Smooth muscle cell (in vitro differentiated cells): ENCODE measurements around the gene SSMEM1. TPM values are rescaled to one million over a fixed set of nuclear protein-coding genes. Genes with fewer than 3 reads are reported as not detected.
"Not testable (repeated sequence)": the region's sequence is repeated elsewhere in the genome, so short reads cannot be mapped to it uniquely, and the experiment has no call there.

Experiments
- DNase-seq: peaks from one replicate; lab custom pipeline; 2025; ENCODE audit not compliant: unreplicated experiment; lab: John Stamatoyannopoulos, UW
- H2AFZ ChIP-seq: fragments of 200-600 bp; sonication (generic); 2 replicates; pipeline ENCODE4 v1.6.0; 2016; ENCODE audit warnings: antibody characterized with exemption, low read depth, mild to moderate bottlenecking
- H3F3A ChIP-seq: fragments of 200-600 bp; sonication (generic); 2 replicates; pipeline ENCODE4 v1.6.0; 2017; ENCODE audit warnings: antibody characterized with exemption, low read depth
- H3K27ac ChIP-seq: fragments of 200-600 bp; sonication (generic); 2 replicates; pipeline ENCODE4 v1.5.1; 2016; ENCODE audit warnings: low read depth, mild to moderate bottlenecking
- H3K27me3 ChIP-seq: fragments of 200-600 bp; sonication (generic); 2 replicates; pipeline ENCODE4 v1.6.1; 2016; ENCODE audit warnings: low read depth, mild to moderate bottlenecking
- H3K36me3 ChIP-seq: fragments of 200-600 bp; sonication (generic); 2 replicates; pipeline ENCODE4 v1.5.1; 2016; ENCODE audit warnings: low read depth
- H3K4me1 ChIP-seq: fragments of 200-600 bp; sonication (generic); 2 replicates; pipeline ENCODE4 v1.5.1; 2016; ENCODE audit warnings: low read depth
- H3K4me2 ChIP-seq: fragments of 200-600 bp; sonication (generic); 2 replicates; pipeline ENCODE4 v1.6.0; 2016; ENCODE audit warnings: mild to moderate bottlenecking
- H3K4me3 ChIP-seq: fragments of 200-600 bp; sonication (generic); 2 replicates; pipeline ENCODE4 v1.5.1; 2016; ENCODE audit warnings: mild to moderate bottlenecking
- H3K79me2 ChIP-seq: fragments of 200-600 bp; sonication (generic); 2 replicates; pipeline ENCODE4 v1.6.0; 2016; ENCODE audit warnings: low read depth, mild to moderate bottlenecking
- H3K9ac ChIP-seq: fragments of 200-600 bp; sonication (generic); 2 replicates; pipeline ENCODE4 v1.6.0; 2016; ENCODE audit warnings: low read depth
- H3K9me3 ChIP-seq: fragments of 200-600 bp; sonication (generic); replicated peaks from 2 replicates; pipeline ENCODE4 v1.5.1; 2016; ENCODE audit warnings: low read depth
- H4K20me1 ChIP-seq: fragments of 200-600 bp; sonication (generic); 2 replicates; pipeline ENCODE4 v1.6.0; 2016; ENCODE audit warnings: low read depth
- CTCF ChIP-seq: fragments of 200-600 bp; sonication (generic); IDR thresholded peaks from 2 replicates; pipeline ENCODE4 v1.5.1; 2017; ENCODE audit warnings: borderline replicate concordance, mild to moderate bottlenecking, antibody characterized with exemption; ENCODE audit not compliant: insufficient read depth, poor library complexity, severe bottlenecking
- WGBS: methylation state at CpG from one replicate; pipeline ENCODE4 v1.1.7; 2016; ENCODE audit warnings: low lambda C conversion rate; 5-methylcytosine and 5-hydroxymethylcytosine counted together
- polyA plus RNA-seq: library from polyadenylated mRNA; unstranded; fragments of >200 nt; fragmentation: Nextera tagmentation; extraction: Ambion mirVana; gene quantifications from 2 replicates; pipeline ENCODE4 v1.2.1, GENCODE V29; 2016
- total RNA-seq: library from RNA; depleted of rRNA; stranded (reverse); fragments of >200 nt; gene quantifications from 2 replicates; pipeline ENCODE4 v1.2.3, GENCODE V29; 2014

Gene SSMEM1
- total and polyA plus RNA-seq, 2 experiments from 2014 or later, result not detected

- Histone ChIP-seq H3K4me3 (no peak overlapping the region), H3F3A (no peaks in the 10 kb centered on the region)
These were observed 26.4 kb downstream of the SSMEM1 start for GRCh38 chr7:130234078-130234477.

GRCh38 chr7:130236361-130236760 is 28.7 kb downstream of the SSMEM1 start:
- H3K4me1 ChIP-seq, H3K27ac ChIP-seq, H3K4me2 ChIP-seq, DNase-seq, H3K36me3 ChIP-seq, H3K9ac ChIP-seq, H4K20me1 ChIP-seq, H3K79me2 ChIP-seq, H3K27me3 ChIP-seq, H2AFZ ChIP-seq, H3K4me3 ChIP-seq, H3F3A ChIP-seq, H3K9me3 ChIP-seq: not testable (repeated sequence)
- 73% methylated on average over 4 of the region's 4 CpGs for whole genome bisulfite sequencing

More at GRCh38 chr7:130234078-130234477, 26.4 kb downstream of the SSMEM1 start:
- Histone ChIP-seq H3K27ac (no peak overlapping the region), H3K4me1 (peaks cover 4% of the 10 kb centered on the region), H3K27me3 (no peaks in the 10 kb centered on the region), H3K79me2 (no peaks in the 10 kb centered on the region), H3K4me2 (no peak overlapping the region), H2AFZ (no peak overlapping the region), H4K20me1 (no peaks in the 10 kb centered on the region), H3K9ac (no peak overlapping the region), H3K9me3 (no peaks in the 10 kb centered on the region), H3K36me3 (no peaks in the 10 kb centered on the region)
- no peak for DNase-seq
- TF ChIP-seq CTCF, result no peak
- WGBS, result 90% methylated on average over 2 of the region's 2 CpGs

GRCh38 chr7:130240240-130240639 is 32.6 kb downstream of the SSMEM1 start:
- 94% methylated on average over 1 of the region's 1 CpG for WGBS
- Histone ChIP-seq H3K27ac (no peak overlapping the region), H3K4me2 (no peak overlapping the region), H3K4me1 (peaks cover 4% of the 10 kb centered on the region), H3K9me3 (no peaks in the 10 kb centered on the region), H3K36me3 (no peaks in the 10 kb centered on the region), H2AFZ (no peak overlapping the region), H3F3A (peaks cover 6% of the 10 kb centered on the region), H4K20me1 (no peaks in the 10 kb centered on the region), H3K79me2 (no peaks in the 10 kb centered on the region), H3K9ac (no peak overlapping the region), H3K4me3 (no peak overlapping the region), H3K27me3 (no peaks in the 10 kb centered on the region)
- no peak for TF ChIP-seq CTCF
- no peak for DNase-seq

- peak overlapping the region; percentile 44 for H3K9ac ChIP-seq
- no peaks in the 10 kb centered on the region for H4K20me1 ChIP-seq
- TF ChIP-seq CTCF, result peak; percentile 43
- H3K4me3 ChIP-seq, result no peak overlapping the region
- no peak for DNase-seq
- H3F3A ChIP-seq, result peaks cover 6% of the 10 kb centered on the region
- WGBS, result 16% methylated on average over 5 of the region's 5 CpGs
- peaks cover 4% of the 10 kb centered on the region for H3K4me1 ChIP-seq
- H3K27ac ChIP-seq, result peak overlapping the region; percentile 90
- H3K4me2 ChIP-seq, result peak overlapping the region; percentile 12
- H3K79me2 ChIP-seq, result no peaks in the 10 kb centered on the region
- no peaks in the 10 kb centered on the region for H3K9me3 ChIP-seq
- H3K27me3 ChIP-seq, result no peaks in the 10 kb centered on the region
- peak overlapping the region; percentile 6 for H2AFZ ChIP-seq
- no peaks in the 10 kb centered on the region for H3K36me3 ChIP-seq
These were observed 34.7 kb downstream of the SSMEM1 start for GRCh38 chr7:130242198-130243014.

- H3K4me1 ChIP-seq, H2AFZ ChIP-seq, H3K27me3 ChIP-seq, H3K4me3 ChIP-seq, H3K36me3 ChIP-seq, H3K79me2 ChIP-seq, H3K9me3 ChIP-seq, H3F3A ChIP-seq, H4K20me1 ChIP-seq, DNase-seq, H3K4me2 ChIP-seq, H3K9ac ChIP-seq: not testable (repeated sequence)
- WGBS, result 86% methylated on average over 1 of the region's 1 CpG
- H3K27ac ChIP-seq, result peak overlapping the region; percentile 90
These were observed 35.8 kb downstream of the SSMEM1 start for GRCh38 chr7:130243486-130243885.

- not testable (repeated sequence) for H2AFZ ChIP-seq, H3K4me1 ChIP-seq, H3K9me3 ChIP-seq, H3K4me3 ChIP-seq, H3K79me2 ChIP-seq, H3F3A ChIP-seq, H3K36me3 ChIP-seq, H3K4me2 ChIP-seq, DNase-seq, H4K20me1 ChIP-seq, H3K27ac ChIP-seq, H3K9ac ChIP-seq, H3K27me3 ChIP-seq
- WGBS, result 100% methylated on average over 1 of the region's 1 CpG
These were observed 38.8 kb downstream of the SSMEM1 start for GRCh38 chr7:130246491-130246890.
